CD4-positive, alpha-beta T cell (primary cell): ENCODE data around the gene FAM149A. TPM values are rescaled to one million over a fixed set of nuclear protein-coding genes. Genes with fewer than 3 reads are reported as not detected.

Experiments used
- ATAC-seq: fragments of 200-7000 bp; cut with Tn5 transposase; one replicate; pipeline ENCODE4 v1.10.0; 2022; ENCODE audit warnings: mild to moderate bottlenecking; ENCODE audit not compliant: poor library complexity
- CTCF ChIA-PET: fragments of 350-600 bp; sonication (Branson Sonifier 250); formaldehyde crosslinking; loops from one replicate; lab custom pipeline; 2021; ENCODE audit warnings: antibody characterized with exemption, inconsistent platforms; lab: Charles Lee
- POLR2A ChIA-PET: fragments of 350-600 bp; sonication (Branson Sonifier 250); formaldehyde crosslinking; loops from one replicate; lab custom pipeline; 2021; ENCODE audit warnings: antibody characterized with exemption, inconsistent platforms; lab: Charles Lee
- DNase-seq, 14 experiments: peaks; one replicate each; pipeline ENCODE4 v3.0.0-alpha.2; 2013 to 2020; ENCODE audit warnings: mixed read lengths in 2 of 14
- H3K27ac ChIP-seq, 2 donors: one replicate each; pipeline versions ENCODE4 v1.5.1 to v1.7.0; 2013; ENCODE audit warnings: low read length in 2 of 2, low read depth in 1 of 2, mild to moderate bottlenecking in 1 of 2
- H3K27me3 ChIP-seq, 2 experiments: 1 replicate in 1 of 2; 2 replicates in 1 of 2; pipeline versions ENCODE4 v1.6.1 to v1.7.0; 2013; ENCODE audit warnings: low read length in 2 of 2, control low read depth in 1 of 2, mild to moderate bottlenecking in 1 of 2, moderate library complexity in 1 of 2; ENCODE audit not compliant: insufficient read depth in 2 of 2, control insufficient read depth in 1 of 2
- H3K36me3 ChIP-seq: one replicate; pipeline ENCODE4 v1.6.1; 2013; ENCODE audit warnings: low read length, control low read depth; ENCODE audit not compliant: insufficient read depth
- H3K4me1 ChIP-seq: one replicate; pipeline ENCODE4 v1.6.1; 2013; ENCODE audit warnings: low read length, control low read depth; ENCODE audit not compliant: insufficient read depth
- H3K4me3 ChIP-seq: one replicate; pipeline ENCODE4 v1.5.1; 2013; ENCODE audit warnings: mild to moderate bottlenecking, low read length, moderate library complexity
- H3K9me3 ChIP-seq, 2 experiments: 1 replicate in 1 of 2; 2 replicates in 1 of 2; pipeline versions ENCODE4 v1.6.1 to v1.7.0; 2013; ENCODE audit warnings: low read length in 2 of 2, mild to moderate bottlenecking in 2 of 2, control low read depth in 1 of 2, moderate library complexity in 1 of 2; ENCODE audit not compliant: control insufficient read depth in 1 of 2, insufficient read depth in 1 of 2
- H3K27ac Mint-ChIP-seq: one replicate; pipeline ENCODE4 v1.8.0; 2020; ENCODE audit warnings: mixed read lengths
- H3K27me3 Mint-ChIP-seq: one replicate; pipeline ENCODE4 v1.8.0; 2021; ENCODE audit warnings: mixed read lengths
- H3K36me3 Mint-ChIP-seq: one replicate; pipeline ENCODE4 v1.8.0; 2021; ENCODE audit warnings: low read depth, mixed read lengths
- H3K4me1 Mint-ChIP-seq: one replicate; pipeline ENCODE4 v1.8.0; 2021; ENCODE audit warnings: low read depth, mixed read lengths
- H3K4me3 Mint-ChIP-seq: one replicate; pipeline ENCODE4 v1.8.0; 2020; ENCODE audit warnings: mild to moderate bottlenecking, mixed read lengths
- H3K9me3 Mint-ChIP-seq: one replicate; pipeline ENCODE4 v1.8.0; 2020; ENCODE audit warnings: mixed read lengths
- intact Hi-C, 2 experiments: fragments of 100-400 bp; cut with DNase I in 1 of 2; cut with micrococcal nuclease in 1 of 2; formaldehyde crosslinking; loops; one replicate each; pipeline versions ENCODE4 v1.15.1 to v1.9.0; 2023 to 2025; cut with DNase I, micrococcal nuclease
- total RNA-seq, 174 experiments: library from RNA in 2 of 174; stranded (reverse) in 2 of 174; gene quantifications; one replicate each; pipeline ENCODE4 v1.2.3 and lab custom pipeline; 2021 to 2026
- TF ChIP-seq, protein P1 (sequence below): fragments of 200-600 bp; IDR thresholded peaks from one replicate; pipeline ENCODE4 v1.8.0; 2022; ENCODE audit warnings: antibody characterized with exemption, mild to moderate bottlenecking

FAM149A gene
- total RNA-seq, 2 experiments from 2014 or later = 0.61 to 1.1 TPM

GRCh38 chr4:186116697-186117096, 12.2 kb downstream of the FAM149A start:
- H3K36me3 Mint-ChIP-seq = no peaks in the 10 kb centered on the region
- TF ChIP-seq, protein P1, sequence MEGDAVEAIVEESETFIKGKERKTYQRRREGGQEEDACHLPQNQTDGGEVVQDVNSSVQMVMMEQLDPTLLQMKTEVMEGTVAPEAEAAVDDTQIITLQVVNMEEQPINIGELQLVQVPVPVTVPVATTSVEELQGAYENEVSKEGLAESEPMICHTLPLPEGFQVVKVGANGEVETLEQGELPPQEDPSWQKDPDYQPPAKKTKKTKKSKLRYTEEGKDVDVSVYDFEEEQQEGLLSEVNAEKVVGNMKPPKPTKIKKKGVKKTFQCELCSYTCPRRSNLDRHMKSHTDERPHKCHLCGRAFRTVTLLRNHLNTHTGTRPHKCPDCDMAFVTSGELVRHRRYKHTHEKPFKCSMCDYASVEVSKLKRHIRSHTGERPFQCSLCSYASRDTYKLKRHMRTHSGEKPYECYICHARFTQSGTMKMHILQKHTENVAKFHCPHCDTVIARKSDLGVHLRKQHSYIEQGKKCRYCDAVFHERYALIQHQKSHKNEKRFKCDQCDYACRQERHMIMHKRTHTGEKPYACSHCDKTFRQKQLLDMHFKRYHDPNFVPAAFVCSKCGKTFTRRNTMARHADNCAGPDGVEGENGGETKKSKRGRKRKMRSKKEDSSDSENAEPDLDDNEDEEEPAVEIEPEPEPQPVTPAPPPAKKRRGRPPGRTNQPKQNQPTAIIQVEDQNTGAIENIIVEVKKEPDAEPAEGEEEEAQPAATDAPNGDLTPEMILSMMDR = no peak
- peaks cover 31% of the 10 kb centered on the region for H3K27me3 Mint-ChIP-seq
- Histone ChIP-seq H3K9me3 (no peaks in the 10 kb centered on the region), H3K36me3 (no peaks in the 10 kb centered on the region), H3K4me1 (no peaks in the 10 kb centered on the region), H3K4me3 (no peak overlapping the region), H3K27ac (no peak overlapping the region), H3K27me3 (peaks cover 8 to 9% of the 10 kb centered on the region in 2 experiments)
- H3K4me3 Mint-ChIP-seq = no peak overlapping the region
- no peaks in the 10 kb centered on the region for H3K4me1 Mint-ChIP-seq
- ChIA-PET POLR2A (no interaction called here), CTCF (no interaction called here)
- no peaks in the 10 kb centered on the region for H3K9me3 Mint-ChIP-seq
- no peak for ATAC-seq
- intact Hi-C loops = no loop called here
- no peak for DNase-seq
- H3K27ac Mint-ChIP-seq = no peak overlapping the region

GRCh38 chr4:186118582-186118981, 14.1 kb downstream of the FAM149A start:
- H3K27ac ChIP-seq = no peak overlapping the region
- no peak for ATAC-seq
- H3K27me3 Mint-ChIP-seq = peaks cover 31% of the 10 kb centered on the region
- intact Hi-C loops = no loop called here
- H3K4me3 Mint-ChIP-seq = no peak overlapping the region
- POLR2A ChIA-PET = interaction anchor here (0.7 kb wide), 1 partner anchor 1441 kb away, joined by 3 read pairs; no protein-coding TSS in a partner anchor
- CTCF ChIA-PET = no interaction called here
- no peak overlapping the region for H3K27ac Mint-ChIP-seq
- DNase-seq = no peak
- H3K9me3 Mint-ChIP-seq = no peaks in the 10 kb centered on the region
- no peak overlapping the region for H3K4me3 ChIP-seq
- H3K4me1 ChIP-seq = no peaks in the 10 kb centered on the region
- no peaks in the 10 kb centered on the region for H3K9me3 ChIP-seq
- H3K27me3 ChIP-seq = peaks cover 8 to 9% of the 10 kb centered on the region in 2 experiments
- no peaks in the 10 kb centered on the region for H3K4me1 Mint-ChIP-seq
- H3K36me3 ChIP-seq = no peaks in the 10 kb centered on the region
- H3K36me3 Mint-ChIP-seq = no peaks in the 10 kb centered on the region
- TF ChIP-seq, protein P1 = no peak

DNA sequence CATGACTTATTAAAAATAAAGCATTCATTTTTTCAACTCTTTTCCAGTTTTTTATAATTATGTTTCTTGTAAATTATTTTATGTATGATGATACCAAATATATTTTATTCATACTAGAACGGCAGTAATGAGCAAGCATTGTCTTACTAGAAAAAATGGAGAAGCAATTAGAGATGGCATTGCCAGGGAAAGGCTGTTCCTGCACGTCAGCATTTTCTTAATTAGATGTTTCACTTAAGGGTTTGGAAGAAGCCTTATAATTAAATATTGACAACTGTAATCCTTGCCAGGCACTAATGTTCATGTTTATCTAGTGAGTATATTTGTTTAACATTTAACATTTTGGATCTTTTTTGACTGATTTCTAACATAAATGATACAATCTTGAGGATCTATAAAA, 16.6 kb downstream of the FAM149A start:
- POLR2A ChIA-PET = no interaction called here
- Histone ChIP-seq H3K36me3 (no peaks in the 10 kb centered on the region), H3K9me3 (no peaks in the 10 kb centered on the region), H3K27me3 (peaks cover 9 to 11% of the 10 kb centered on the region in 2 experiments), H3K27ac (no peak overlapping the region), H3K4me3 (no peak overlapping the region), H3K4me1 (no peaks in the 10 kb centered on the region)
- Mint-ChIP-seq H3K27ac (no peak overlapping the region), H3K4me3 (no peak overlapping the region), H3K9me3 (peaks cover 1% of the 10 kb centered on the region), H3K36me3 (no peaks in the 10 kb centered on the region), H3K4me1 (no peaks in the 10 kb centered on the region), H3K27me3 (peaks cover 31% of the 10 kb centered on the region)
- TF ChIP-seq, protein P1 = no peak
- no peak for ATAC-seq
- no peak for DNase-seq
- CTCF ChIA-PET = no interaction called here
- intact Hi-C loops = no loop called here
